Daoy (cell line): Measurements from ENCODE around the gene PGAP2. TPM values are rescaled to one million over a fixed set of nuclear protein-coding genes. Genes with fewer than 3 reads are reported as not detected.
"Not testable (repeated sequence)": the region's sequence is repeated elsewhere in the genome, so short reads cannot be mapped to it uniquely, and the experiment has no call there.

Experiments
- DNase-seq: peaks from one replicate; pipeline ENCODE4 v3.0.0-alpha.2; 2015; ENCODE audit warnings: low read depth
- total RNA-seq: library from RNA; depleted of rRNA; stranded (reverse); fragments of >200 nt; shearing (Covaris generic); gene quantifications from 2 replicates; pipeline ENCODE4 v1.2.3, GENCODE V29; 2014

Gene PGAP2
- total RNA-seq, 1 experiment from 2014 or later = 6.8 TPM

GRCh38 chr11:3803726-3804495, 4.4 kb upstream of the PGAP2 start:
- DNase-seq = peak; percentile 59

DNA sequence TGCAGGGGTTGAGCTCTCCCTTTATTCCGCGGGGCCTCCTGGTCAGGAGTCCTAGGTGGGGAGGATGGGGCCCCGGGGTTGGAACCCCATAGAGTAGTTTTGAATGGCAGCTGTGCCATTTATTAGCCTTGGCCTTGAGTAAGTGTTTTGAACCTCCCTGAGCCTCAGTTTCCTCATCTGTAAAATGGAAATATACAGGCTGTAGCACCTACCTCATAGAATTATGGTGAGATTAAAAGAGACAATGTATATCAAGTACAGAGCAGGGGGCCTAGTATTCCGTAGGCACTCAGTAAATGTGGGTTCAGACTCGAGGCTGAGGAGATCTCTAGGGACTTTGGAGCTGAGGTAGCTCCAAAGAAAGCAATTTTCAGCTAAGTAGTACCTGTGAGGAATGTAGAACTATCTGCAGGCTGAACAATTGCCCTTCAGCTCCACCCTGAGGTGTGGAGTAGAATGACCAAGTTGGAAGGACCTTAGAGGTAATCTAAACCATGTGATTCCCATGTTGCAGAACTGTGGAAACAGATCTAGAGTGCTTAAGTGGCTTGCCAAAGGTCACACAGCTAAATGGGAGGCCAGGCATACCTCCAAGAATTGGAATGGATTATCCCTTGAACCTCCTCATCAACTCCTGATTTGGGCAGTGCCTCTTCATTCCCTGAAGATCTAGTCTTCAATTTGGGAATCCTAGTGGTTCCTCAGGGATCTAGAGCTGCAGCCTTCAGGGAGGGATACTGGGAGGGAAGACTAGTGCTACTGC, 682 bp downstream of the PGAP2 start:
- peak; percentile 36 for DNase-seq

DNA sequence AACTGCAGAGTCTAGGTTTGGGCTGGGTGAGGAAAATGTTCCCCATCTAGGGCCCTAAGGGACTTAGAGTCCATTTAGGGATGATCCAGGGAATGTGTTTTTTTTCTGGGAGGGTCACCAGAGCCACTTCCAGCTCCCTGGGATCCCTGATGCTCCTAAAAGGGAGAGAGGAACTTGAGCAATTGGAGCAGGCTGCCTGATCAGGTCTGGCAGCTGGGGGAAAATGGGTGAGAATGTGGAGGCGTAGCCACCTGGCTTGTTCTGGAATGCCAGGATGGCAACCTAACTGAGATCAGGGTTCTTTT, 1.2 kb downstream of the PGAP2 start:
- DNase-seq = no peak

DNA sequence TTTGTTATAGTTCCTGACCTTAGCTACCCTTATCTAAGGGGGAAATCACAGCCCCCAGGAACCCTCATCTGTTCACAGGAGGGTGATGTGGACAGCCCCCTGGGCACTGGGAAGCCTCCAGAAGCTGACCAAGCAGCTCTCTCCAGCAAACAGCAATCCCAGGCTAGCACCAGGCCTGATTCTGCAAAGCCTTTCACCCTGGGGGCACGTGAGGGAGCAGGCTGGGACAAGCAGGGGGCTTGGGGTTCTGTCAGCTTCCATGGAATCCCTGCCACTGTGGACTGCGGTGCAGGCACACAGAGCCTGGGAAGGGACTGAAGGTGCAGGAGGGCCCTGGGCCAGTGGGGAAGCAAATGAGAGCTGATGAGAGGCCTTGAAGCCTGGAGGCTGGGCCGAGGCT, 2.1 kb downstream of the PGAP2 start:
- DNase-seq = no peak

DNA sequence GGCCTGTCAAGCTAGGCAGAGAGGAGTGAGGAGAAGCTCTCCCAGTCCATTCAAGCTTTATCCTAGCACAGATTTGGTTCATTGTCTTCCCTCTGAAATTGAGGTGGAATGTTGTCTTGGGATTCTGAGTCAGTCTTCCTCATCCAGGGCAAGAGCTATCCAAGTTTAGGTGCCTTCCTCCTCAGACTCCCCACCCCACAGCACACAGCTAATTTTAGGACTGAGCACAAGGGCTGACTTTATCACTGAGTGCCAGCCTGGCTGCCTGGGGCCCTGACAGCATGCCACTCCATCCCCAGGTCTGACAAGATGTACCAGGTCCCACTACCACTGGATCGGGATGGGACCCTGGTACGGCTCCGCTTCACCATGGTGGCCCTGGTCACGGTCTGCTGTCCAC, 2.6 kb downstream of the PGAP2 start:
- no peak for DNase-seq

DNA sequence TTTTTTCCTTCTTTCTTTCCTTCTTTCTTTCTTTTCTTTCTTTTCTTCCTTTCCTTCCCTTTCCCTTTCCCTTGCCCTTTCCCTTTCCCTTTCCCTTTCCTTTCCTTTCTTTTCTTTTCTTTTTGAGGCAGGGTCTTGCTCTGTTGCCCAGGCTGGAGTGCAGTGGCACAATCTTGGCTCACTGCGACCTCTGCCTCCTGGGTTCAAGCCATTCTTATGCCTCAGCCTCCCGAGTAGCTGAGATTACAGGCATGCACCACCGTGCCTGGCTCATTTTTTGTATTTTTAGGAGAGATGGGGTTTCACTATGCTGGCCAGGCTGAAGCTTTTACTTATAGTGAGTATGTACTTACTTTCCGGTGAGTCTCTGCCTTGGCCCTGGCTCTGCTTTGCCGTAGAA, 6.5 kb downstream of the PGAP2 start:
- not testable (repeated sequence) for DNase-seq

- no peak for DNase-seq
Observed at GRCh38 chr11:3815845-3816244, 7.5 kb downstream of the PGAP2 start.

DNA sequence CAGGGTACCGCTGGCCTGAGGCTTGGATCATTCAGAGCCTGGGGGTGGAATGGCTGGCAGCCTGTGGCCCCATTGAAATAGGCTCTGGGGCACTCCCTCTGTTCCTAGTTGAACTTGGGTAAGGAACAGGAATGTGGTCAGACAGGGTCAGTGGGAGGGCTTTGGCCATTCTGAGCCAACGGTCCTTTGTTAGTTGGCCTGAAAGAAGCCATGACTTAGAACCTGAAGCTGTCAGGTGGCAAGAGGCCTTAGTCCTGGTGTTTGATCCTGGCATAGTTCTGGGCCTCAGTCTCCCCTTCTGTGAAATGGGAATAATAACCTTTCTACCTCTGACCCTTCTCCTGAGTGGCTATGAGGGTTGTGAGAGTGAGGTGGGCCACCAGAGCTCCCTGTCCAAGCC, 8.3 kb downstream of the PGAP2 start:
- DNase-seq = no peak

DNA sequence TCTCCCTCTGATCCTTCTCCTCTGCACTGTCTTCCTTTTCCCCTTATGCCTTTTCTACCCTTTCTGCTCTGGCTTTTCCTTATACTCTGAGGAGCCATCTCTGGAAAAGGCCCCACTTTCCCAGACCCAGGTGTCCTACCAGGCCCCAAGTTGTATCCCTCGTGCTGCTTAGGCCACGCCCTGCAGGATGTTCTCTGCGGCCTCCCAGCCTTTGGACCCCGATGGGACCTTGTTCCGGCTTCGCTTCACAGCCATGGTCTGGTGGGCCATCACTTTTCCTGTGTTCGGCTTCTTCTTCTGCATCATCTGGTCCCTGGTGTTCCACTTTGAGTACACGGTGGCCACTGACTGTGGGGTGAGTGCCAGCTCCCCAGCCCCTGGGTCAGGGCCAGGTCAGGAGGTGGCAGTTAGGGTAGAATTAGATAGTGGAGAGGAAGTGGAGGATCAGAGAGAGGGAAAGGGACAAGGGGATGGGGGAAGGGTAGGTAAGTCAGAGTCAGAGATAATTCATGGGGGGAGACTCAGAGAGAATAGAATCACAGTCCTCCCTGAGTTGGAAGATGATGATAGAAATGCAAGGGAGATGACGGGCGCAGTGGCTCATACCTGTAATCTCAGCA, 8.9 kb downstream of the PGAP2 start:
- no peak for DNase-seq

DNA sequence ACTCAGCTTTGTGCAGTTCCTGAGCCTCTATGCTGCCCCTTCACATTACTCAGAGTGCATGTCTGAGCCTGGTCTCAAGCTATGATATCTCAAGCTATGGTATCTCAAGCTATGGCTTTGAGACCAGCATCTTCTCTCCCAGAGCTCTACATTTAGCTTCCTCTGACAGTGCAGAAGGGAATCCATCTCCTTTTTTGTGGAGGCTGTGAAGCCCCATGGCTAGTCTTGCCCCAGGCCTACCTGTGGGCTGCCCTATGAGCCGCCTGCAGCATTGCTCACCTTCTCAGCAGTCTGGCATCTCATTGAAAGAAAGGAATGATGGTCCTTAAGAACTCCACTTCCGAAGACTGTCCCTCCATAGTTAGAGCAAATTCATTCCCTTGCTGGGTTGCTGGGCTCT, 12.6 kb downstream of the PGAP2 start:
- no peak for DNase-seq

DNA sequence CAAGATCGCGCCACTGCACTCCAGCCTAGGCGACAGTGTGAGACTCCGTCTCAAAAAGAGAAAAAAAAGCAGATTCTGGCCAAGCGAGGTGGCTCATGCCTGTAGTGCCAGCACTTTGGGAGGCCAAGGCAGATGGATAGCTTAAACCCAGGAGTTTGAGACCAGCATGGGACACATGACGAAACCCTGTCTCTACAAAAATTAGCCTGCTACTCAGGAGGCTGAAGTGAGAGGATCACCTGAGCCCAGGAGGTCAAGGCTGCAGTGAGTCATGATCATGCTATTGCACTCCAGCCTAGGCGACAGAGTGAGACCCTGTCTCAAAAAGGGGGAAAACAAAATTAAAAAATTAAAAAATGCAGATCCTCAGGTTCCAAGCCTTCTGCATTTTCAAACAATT, 14.0 kb downstream of the PGAP2 start:
- DNase-seq = no peak

GRCh38 chr11:3823303-3823702, 14.9 kb downstream of the PGAP2 start:
- peak; percentile 30 for DNase-seq

- no peak for DNase-seq
Observed at GRCh38 chr11:3823762-3824506, 15.6 kb downstream of the PGAP2 start.

GRCh38 chr11:3824714-3825472, 16.5 kb downstream of the PGAP2 start:
- DNase-seq = peak; percentile 76

DNA sequence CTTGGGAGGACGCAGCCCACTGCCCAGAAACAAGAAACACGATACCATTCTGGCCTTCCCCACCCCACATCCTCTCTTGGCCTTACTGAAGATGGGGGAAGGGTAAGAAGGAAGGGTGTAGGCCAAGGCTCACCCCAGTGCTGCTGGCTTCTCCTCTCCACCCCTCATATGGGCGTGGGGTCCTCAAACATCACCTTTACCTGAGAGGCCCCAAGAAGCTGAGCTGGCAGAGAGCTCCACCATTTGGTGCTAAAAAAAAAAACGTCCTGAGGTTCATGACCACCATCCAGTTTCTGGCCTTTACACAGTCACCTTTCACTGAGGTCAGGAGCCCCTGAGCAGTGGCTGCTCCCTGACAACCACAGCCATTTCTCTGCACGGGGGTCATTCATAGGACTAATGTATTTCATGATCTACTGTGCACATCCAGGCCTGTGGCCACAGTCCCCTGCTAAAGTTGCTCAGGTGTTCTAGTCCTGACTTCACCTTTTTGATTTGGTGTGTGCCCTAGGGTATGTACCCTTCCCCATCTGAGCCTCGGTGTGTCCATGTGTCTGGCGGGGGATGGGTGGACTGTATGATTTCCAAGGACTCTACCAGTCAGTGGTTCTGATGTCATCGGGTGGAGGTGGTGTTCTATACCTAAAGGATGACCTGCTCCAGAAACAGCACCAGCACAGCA, 17.3 kb downstream of the PGAP2 start:
- DNase-seq = no peak

DNA sequence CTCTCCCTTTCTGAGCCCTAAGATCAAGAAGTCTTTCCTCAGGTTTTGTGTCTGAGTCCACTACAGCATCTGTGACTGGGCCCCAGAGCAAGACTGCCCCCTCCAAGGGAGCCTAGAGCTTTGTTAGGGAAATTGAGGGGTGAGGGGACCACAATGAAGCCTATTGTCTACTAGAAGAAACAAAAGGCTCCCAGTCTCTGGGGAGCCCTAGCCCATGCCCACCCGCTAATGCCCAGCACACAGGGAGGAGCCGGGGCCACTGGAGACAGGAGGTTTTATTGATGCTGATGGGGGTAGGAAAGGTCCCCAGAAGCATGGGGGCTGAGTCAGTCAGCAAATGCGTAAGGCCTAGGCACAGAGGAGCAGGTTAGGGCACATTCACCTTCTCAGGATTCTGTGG, 18.4 kb downstream of the PGAP2 start:
- DNase-seq = no peak

DNA sequence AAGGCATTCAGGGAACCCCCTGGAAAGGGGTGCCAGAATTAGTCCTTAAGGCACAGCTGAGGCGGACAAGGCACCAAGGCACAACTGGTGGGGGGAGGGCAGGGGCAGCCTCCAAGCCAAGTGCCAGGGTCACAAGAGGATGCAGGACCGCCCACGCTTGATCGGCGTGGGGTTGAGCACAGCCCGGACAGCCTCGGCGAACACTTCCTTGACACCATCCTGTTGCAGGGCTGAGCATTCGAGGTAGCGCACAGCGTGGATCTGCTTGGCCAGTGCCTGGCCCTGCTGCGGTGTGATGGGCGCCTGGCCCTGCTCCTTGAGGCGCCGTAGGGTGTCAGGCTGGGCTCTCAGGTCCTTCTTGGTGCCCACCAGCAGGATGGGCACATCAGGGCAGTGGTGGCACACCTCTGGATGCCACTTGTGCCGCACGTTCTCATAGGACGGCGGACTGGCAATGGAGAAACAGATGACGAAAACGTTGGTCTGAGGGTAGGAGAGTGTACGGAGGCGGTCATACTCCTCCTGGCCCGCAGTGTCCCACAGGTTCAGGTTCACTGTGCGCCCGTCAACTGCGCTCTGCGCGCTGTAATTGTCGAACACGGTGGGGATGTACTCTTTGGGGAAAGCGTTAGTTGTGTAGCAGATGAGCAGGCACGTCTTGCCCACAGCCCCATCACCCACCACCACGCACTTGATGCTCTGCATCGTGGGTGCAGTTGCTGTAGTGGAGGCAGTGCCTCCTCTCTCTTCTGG, 19.2 kb downstream of the PGAP2 start:
- DNase-seq = no peak

DNA sequence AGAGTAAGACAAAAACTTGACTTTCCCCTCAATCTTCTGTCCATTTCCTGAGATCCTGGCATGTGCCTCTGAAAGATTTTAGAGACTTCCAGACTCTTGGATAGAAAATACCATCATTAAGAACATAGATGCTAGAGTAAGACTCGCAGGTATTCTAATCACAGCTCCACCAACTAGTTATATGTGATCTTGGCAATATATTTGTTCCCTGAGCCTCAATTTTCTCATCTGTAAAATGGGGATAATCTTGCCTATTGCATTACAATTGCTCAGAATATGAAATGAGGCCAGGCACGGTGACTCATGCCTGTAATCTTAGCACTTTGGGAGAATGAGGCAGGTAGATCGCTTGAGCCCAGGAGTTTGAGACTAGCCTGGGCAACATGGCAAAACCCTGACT, 21.7 kb downstream of the PGAP2 start:
- DNase-seq = no peak

- no peak for DNase-seq
Observed at GRCh38 chr11:3830730-3831129, 22.4 kb downstream of the PGAP2 start.
